HuH-7 (cell line): ENCODE results near the gene C1orf105.

Experiments used
- DNase-seq: peaks from one replicate; pipeline ENCODE4 v3.0.0; 2011; ENCODE audit warnings: low spot score

C1orf105 gene

GRCh38 chr1:172397221-172397620 lies 23.3 kb upstream of the C1orf105 start:
- DNase-seq, result no peak

- DNase-seq, result no peak
Measured at GRCh38 chr1:172397633-172398032, 22.9 kb upstream of the C1orf105 start.

GRCh38 chr1:172398193-172398592 lies 22.3 kb upstream of the C1orf105 start:
- no peak for DNase-seq

GRCh38 chr1:172398970-172399755 lies 21.3 kb upstream of the C1orf105 start:
- DNase-seq, result peak; percentile 30

GRCh38 chr1:172399756-172400721 lies 20.4 kb upstream of the C1orf105 start:
- no peak for DNase-seq

- DNase-seq, result no peak
Measured at GRCh38 chr1:172400722-172401105, 19.8 kb upstream of the C1orf105 start.

- DNase-seq, result no peak
Measured at GRCh38 chr1:172401477-172401876, 19.0 kb upstream of the C1orf105 start.

- no peak for DNase-seq
Measured at GRCh38 chr1:172401892-172402291, 18.6 kb upstream of the C1orf105 start.

GRCh38 chr1:172402878-172403569 lies 17.5 kb upstream of the C1orf105 start:
- DNase-seq, result no peak

GRCh38 chr1:172404121-172404520 lies 16.4 kb upstream of the C1orf105 start:
- DNase-seq, result no peak

GRCh38 chr1:172405912-172406311 lies 14.6 kb upstream of the C1orf105 start:
- DNase-seq, result no peak

GRCh38 chr1:172406968-172407367 lies 13.5 kb upstream of the C1orf105 start:
- DNase-seq, result no peak

GRCh38 chr1:172408958-172409357 lies 11.5 kb upstream of the C1orf105 start:
- DNase-seq, result no peak

GRCh38 chr1:172410027-172410426 lies 10.5 kb upstream of the C1orf105 start:
- DNase-seq, result no peak

- DNase-seq, result no peak
Measured at GRCh38 chr1:172411791-172412338, 8.6 kb upstream of the C1orf105 start.

- no peak for DNase-seq
Measured at GRCh38 chr1:172414331-172414730, 6.2 kb upstream of the C1orf105 start.

- DNase-seq, result no peak
Measured at GRCh38 chr1:172416496-172417035, 3.9 kb upstream of the C1orf105 start.

GRCh38 chr1:172417557-172417956 lies 2.9 kb upstream of the C1orf105 start:
- DNase-seq, result no peak

GRCh38 chr1:172421974-172422604 lies 1.6 kb downstream of the C1orf105 start:
- DNase-seq, result no peak

GRCh38 chr1:172423336-172423735 lies 2.9 kb downstream of the C1orf105 start:
- DNase-seq, result no peak

- DNase-seq, result no peak
Measured at GRCh38 chr1:172425339-172425738, 4.9 kb downstream of the C1orf105 start.
